AG04449 (cell line): Measurements from ENCODE around the gene TFDP3.
A peak's percentile ranks its signal among the peaks of the same experiment; 100 is the strongest.

ENCODE experiments used
- CTCF ChIA-PET: fragments of 350-600 bp; formaldehyde crosslinking; extraction: SDS; loops from one replicate; lab custom pipeline; 2021; ENCODE audit warnings: antibody characterized with exemption; lab: Yijun Ruan, JAX
- POLR2A ChIA-PET: fragments of 400-600, 350-600 bp; formaldehyde crosslinking; extraction: SDS; loops from one replicate; lab custom pipeline; 2020; ENCODE audit warnings: antibody characterized with exemption, inconsistent platforms; lab: Yijun Ruan, JAX
- DNase-seq: peaks from one replicate; pipeline ENCODE4 v3.0.0-alpha.2; 2010; ENCODE audit warnings: low read depth, low spot score
- H3K4me3 ChIP-seq: 2 replicates; pipeline ENCODE4 v1.5.1; 2011; ENCODE audit warnings: low read depth, mild to moderate bottlenecking, control low read depth, low read length
- TF ChIP-seq, protein P1 (sequence below): IDR thresholded peaks from one replicate; pipeline ENCODE4 v1.5.1; 2011; ENCODE audit warnings: mild to moderate bottlenecking, moderate library complexity, low read length, control low read depth, inconsistent platforms; ENCODE audit not compliant: insufficient read depth; ENCODE audit errors: missing control alignments

Gene TFDP3

DNA sequence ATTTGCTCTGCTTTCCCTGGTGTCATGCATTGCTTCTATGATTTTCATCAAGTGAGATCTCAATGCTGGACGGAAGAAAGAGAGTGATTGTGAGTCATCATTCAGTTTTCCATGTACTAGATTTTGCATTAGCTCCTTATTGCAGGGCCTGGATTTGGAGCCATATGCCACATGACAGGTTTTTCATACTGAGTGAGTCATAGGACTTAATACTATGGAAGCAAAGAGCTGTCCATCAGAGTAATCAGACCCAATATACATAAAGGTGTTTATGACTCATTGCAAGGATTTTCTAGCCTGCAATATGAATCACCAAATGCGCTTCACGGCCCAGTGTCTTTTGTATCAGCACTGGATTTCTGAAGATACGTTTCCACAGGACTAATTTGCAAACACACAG, 11.2 kb upstream of the TFDP3 start:
- TF ChIP-seq, protein P1, sequence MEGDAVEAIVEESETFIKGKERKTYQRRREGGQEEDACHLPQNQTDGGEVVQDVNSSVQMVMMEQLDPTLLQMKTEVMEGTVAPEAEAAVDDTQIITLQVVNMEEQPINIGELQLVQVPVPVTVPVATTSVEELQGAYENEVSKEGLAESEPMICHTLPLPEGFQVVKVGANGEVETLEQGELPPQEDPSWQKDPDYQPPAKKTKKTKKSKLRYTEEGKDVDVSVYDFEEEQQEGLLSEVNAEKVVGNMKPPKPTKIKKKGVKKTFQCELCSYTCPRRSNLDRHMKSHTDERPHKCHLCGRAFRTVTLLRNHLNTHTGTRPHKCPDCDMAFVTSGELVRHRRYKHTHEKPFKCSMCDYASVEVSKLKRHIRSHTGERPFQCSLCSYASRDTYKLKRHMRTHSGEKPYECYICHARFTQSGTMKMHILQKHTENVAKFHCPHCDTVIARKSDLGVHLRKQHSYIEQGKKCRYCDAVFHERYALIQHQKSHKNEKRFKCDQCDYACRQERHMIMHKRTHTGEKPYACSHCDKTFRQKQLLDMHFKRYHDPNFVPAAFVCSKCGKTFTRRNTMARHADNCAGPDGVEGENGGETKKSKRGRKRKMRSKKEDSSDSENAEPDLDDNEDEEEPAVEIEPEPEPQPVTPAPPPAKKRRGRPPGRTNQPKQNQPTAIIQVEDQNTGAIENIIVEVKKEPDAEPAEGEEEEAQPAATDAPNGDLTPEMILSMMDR: no peak
- POLR2A ChIA-PET: no interaction called here
- H3K4me3 ChIP-seq: no peak overlapping the region
- no peak for DNase-seq
- CTCF ChIA-PET: interaction anchor here (1.0 kb wide), 1 partner anchor 21 kb away, joined by 4 read pairs; no protein-coding TSS in a partner anchor

DNA sequence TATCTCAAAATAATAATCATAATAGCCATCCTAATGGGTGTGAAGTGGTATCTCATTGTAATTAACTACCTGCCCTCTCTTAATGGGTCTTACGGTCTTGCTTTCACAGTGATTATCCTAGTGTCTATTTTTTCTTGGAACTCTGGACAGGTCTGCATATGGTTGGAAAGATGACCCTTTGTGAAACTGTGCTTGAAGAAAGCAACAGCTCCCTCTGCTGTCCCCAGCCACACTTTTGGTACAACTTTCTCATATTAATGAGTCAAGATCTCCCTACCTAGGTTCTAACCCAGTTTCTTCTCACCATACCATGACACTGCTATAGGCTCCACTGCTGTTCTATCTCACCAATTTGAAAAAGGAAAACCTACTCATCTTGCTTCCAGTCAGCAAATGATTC, 2.4 kb downstream of the TFDP3 start:
- DNase-seq: no peak
- POLR2A ChIA-PET: no interaction called here
- TF ChIP-seq, protein P1: peak; percentile 26
- no peak overlapping the region for H3K4me3 ChIP-seq
- CTCF ChIA-PET: interaction anchor here (0.7 to 1.3 kb wide), 3 partner anchors 15 to 464 kb away, joined by 3 to 4 read pairs (median 3); no protein-coding TSS in a partner anchor

DNA sequence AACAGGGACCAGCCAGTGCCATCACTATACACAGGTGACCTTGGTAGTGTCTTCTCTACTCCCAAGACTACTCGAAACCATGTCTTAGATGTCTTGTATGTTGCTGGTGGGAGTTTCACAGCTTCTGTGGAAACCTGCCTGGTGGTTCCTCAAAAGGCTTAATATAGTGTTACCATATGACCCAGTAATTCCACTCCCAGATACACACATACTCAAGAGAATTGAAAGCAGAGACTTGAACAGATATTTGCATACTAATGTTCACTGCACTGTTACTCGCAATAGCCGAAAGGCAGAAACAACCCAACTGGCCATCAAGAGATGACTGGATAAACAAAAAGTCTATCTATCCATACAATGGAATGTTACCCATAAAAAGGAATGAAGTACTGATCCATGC, 3.1 kb downstream of the TFDP3 start:
- ChIA-PET CTCF (interaction anchor here (0.7 to 1.4 kb wide), 4 partner anchors 9 to 465 kb away, joined by 3 to 4 read pairs (median 3); no protein-coding TSS in a partner anchor), POLR2A (no interaction called here)
- no peak overlapping the region for H3K4me3 ChIP-seq
- DNase-seq: no peak
- TF ChIP-seq, protein P1: no peak

DNA sequence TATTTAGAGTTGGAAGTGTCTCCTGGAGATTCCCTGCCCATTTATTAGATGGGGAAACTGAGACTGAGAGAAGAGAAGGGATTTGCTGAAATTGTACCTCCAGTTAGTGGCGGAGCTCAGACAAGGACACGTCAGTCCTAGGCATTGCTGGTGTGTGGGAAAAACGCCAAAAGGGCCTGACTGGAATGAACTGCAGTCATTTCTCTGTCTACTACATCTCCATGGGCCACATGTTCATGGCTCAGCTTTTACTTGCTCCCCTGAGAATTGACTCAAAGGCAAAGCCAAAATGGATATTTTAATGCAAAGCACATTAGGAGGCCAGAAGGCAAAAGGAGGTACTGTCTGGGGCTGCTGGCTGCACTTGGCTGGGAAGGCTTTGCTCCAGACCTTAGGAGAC, 3.9 kb downstream of the TFDP3 start:
- ChIA-PET POLR2A (no interaction called here), CTCF (interaction anchor here (1.1 to 1.7 kb wide), 4 partner anchors 10 to 466 kb away, joined by 3 to 4 read pairs (median 3); no protein-coding TSS in a partner anchor)
- DNase-seq: no peak
- TF ChIP-seq, protein P1: no peak
- no peak overlapping the region for H3K4me3 ChIP-seq

DNA sequence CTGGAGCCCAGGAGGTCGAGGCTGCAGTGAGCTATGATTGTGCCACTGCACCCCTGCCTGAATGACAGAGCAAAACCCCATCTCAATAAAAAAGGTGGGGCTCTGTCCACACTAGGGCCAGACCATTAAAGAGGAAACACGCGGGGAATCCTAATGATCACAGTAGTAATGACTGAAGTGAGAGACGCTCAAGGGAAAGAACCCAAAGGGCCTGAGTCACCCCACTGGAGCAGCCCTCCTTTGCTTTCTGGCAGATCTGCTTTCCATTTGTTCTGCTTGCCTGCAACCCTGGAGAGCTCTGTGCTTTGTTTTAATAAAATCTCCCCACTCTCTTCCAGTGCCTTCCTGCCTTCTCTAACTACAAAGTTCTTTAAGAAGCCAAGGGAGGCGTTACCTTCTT, 5.0 kb downstream of the TFDP3 start:
- TF ChIP-seq, protein P1: no peak
- no peak for DNase-seq
- ChIA-PET CTCF (interaction anchor here (1.2 to 1.7 kb wide), 2 partner anchors 34 to 208 kb away, joined by 3 to 4 read pairs; no protein-coding TSS in a partner anchor), POLR2A (interaction anchor here (0.7 kb wide), 1 partner anchor 202 kb away, joined by 3 read pairs; the partner anchor contains the start of gene GPC4)
- no peak overlapping the region for H3K4me3 ChIP-seq

DNA sequence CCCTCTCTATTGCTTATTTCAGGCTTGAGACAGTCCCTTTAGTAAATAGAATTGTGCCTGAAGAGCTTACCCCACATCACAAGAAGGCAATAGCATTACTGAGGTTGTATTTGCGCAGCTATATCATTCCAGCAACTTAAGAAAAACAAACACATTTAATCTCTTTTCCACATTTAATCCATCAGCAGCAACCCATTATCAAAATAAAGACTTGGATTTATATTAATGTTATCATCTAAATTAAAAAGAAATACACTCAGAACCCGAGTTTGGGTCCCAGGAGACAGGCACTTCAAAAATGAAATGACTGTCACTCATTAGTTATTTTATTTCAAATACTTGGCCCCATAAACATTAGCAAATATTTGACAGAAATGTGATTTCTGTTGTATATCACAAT, 10.4 kb downstream of the TFDP3 start:
- TF ChIP-seq, protein P1: no peak
- ChIA-PET CTCF (no interaction called here), POLR2A (no interaction called here)
- no peak overlapping the region for H3K4me3 ChIP-seq
- no peak for DNase-seq
